ENCODE measurements around the gene PLA2G2F. TPM values are rescaled to one million over a fixed set of nuclear protein-coding genes. Genes with fewer than 3 reads are reported as not detected.

The PLA2G2F gene
- total RNA-seq, 1 experiment from 2014 or later: not detected

- in situ Hi-C loops (cut with HindIII; ENCODE audit: low sequenced_read_pairs): no loop called here
- no peak for DNase-seq (ENCODE audit: low spot score)
Measured at GRCh38 chr1:20184997-20185833, 46.1 kb downstream of the PLA2G2F start.

DNA sequence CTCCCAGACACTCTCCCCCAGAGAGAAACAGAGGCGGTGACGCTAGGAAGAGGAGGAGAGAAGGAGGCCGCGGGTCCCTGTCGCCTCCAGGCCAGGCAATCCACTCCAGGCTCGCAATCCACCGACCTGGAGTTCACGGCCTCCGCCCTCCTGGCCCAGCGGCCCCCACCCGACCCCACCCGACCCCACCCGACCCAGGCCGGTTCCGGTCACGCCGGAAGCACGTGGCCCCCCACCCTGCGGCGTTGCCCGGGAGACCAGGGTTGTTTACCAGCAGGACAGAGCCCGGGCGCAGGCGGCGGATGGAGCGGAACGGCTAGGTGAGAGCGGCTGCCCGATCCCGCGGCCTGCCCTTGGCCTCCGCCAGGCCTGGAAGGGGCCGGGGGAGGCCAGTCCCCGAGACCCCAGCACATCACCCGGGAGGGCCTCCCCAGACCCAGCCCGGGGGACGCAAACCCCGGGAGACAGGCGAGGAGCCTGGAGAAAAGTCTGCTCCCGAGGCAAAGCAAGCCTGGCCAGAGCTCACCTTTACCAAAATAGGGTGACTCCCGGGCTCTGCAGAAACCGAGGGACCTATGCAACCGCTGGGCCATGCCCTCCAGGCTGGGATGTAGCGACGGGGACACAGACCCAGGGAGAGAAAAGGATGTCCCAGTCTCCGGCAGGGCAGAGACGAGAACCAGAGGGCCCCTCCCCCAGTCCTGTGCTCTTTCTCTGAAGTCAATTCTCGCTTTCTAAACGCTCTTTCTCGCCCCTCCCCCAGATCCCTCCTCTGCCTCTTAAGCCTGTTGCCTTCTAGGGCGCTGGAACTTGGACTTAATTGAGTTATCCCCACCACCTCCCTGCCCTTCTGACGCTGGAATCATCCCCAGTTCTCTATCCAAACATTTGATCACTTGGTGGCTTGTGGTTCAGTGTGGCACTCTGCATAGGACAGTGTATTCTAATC, 47.0 kb downstream of the PLA2G2F start, which contains the start of the genes PLA2G2C and UBXN10:
Gene PLA2G2C, minus strand, starts transcription at position 685 of the 949 bp plus-strand sequence. CDS start 9,155 bp downstream, outside the sequence.
Gene UBXN10, plus strand, starts transcription at position 263 of the 949 bp plus-strand sequence. CDS start 4,466 bp downstream, outside the sequence.
- in situ Hi-C loops (cut with HindIII; ENCODE audit: low sequenced_read_pairs): no loop called here
- DNase-seq (ENCODE audit: low spot score): peak; percentile 43

DNA sequence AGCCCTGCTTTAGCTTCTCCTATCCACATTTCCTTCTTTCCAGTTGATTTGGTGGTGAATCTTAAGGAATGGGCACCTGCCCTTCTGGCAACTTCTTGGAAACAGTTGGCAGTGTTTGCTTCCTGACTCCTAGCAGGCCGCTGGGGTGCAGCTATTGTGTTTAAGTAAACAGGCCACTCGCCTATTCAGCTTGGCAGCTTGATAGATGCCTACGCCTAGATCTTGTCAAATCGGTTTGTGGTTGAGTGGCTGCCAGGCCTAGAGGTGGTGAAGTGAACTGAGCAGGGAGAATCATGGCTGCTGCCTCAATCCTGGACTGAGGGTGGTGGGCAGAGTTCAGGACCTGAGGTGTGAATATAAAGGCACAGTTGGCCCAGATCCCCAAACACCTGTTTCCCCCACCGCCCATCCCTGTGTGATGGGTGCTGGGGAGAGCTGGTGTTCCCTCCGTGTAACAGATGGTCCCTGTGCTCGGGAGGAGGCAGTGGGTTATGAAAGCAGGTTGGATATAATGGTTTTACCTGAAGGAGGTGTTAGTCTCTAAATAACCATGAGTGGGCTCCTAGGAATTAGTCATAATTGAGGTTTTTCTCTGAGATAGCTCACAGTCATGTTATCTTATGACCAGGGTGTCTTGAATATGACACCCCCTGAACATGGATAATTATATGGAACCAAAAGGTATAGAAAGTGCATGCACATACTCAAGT, 48.1 kb downstream of the PLA2G2F start:
- in situ Hi-C loops (cut with HindIII; ENCODE audit: low sequenced_read_pairs): no loop called here

GRCh38 chr1:20187813-20188454, 48.8 kb downstream of the PLA2G2F start:
- in situ Hi-C loops (cut with HindIII; ENCODE audit: low sequenced_read_pairs): no loop called here

More for the DNA sequence above, 48.1 kb downstream of the PLA2G2F start:
- peak; percentile 84 for DNase-seq (ENCODE audit: low spot score)

GRCh38 chr1:20188455-20188817, 49.3 kb downstream of the PLA2G2F start:
- DNase-seq (ENCODE audit: low spot score): no peak
- in situ Hi-C loops (cut with HindIII; ENCODE audit: low sequenced_read_pairs): no loop called here

More at GRCh38 chr1:20187813-20188454, 48.8 kb downstream of the PLA2G2F start:
- DNase-seq (ENCODE audit: low spot score): no peak

DNA sequence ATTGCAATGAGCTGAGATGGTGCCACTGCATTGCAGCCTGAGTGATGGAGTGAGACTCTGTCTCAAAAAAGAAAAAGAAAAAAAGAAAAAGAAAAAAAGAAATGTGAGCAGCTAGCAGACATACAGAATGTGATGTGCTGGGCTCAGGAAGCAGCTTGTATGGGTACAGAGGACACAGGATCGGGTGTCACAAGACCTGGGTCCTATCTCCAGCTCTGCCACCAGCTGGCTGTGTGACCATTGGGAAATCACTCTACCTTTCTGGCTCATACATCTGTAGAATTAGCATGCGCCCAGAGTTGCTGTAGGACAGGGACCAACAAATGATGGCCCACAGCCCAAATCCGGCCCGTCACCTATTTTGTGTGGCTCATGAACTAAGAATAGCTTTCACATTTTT, 50.5 kb downstream of the PLA2G2F start:
- in situ Hi-C loops (cut with HindIII; ENCODE audit: low sequenced_read_pairs): no loop called here

GRCh38 chr1:20190256-20191160, 51.4 kb downstream of the PLA2G2F start:
- in situ Hi-C loops (cut with HindIII; ENCODE audit: low sequenced_read_pairs): no loop called here
- peak; percentile 65 for DNase-seq (ENCODE audit: low spot score)

More for the DNA sequence above, 50.5 kb downstream of the PLA2G2F start:
- DNase-seq (ENCODE audit: low spot score): no peak

DNA sequence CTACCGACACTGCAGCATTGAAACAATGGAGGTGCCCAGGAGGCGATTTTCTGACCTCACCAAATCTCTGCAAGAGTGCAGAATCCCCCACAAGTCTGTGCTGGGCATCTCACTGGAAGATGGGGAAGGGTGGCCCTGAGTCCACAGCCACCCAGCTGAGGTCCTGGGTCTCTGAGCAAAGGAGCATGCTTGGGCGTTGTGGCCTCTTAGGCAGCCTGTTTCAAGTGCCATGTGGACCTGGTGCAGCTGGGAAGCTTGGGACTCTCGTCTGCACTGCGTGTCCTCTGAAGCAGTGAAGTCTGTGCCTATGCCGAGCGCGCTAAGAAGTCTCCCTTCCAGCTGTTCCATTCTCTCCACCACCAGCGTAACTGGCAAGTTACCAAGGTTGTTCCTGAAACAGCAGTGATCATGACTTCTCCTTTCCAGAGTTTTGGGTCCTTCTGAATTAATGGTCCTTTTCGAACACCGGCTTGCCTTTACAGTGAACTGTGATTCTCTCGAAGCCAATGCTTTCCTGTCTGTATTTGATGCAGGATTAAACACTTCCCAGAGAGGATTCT, 52.2 kb downstream of the PLA2G2F start:
- DNase-seq (ENCODE audit: low spot score): no peak

DNA sequence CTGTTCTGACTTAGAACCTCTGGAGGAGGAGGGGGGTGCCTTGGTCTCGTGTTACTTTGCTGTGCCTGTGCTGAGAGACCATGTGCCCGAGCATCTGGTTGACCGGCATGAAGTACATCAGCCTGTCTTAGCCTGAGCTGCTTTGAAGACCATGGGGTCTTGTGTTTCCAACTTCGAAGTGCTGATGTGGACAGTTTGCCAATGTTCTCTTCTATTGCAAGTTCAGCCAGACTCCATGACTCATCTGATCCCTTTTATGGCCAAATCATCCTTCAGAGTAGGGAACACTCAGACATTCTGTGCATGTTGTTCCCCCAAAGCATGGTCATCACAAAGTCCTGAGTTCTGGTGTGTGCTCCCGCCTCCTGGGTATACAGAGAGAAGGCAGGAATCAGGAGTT, 53.2 kb downstream of the PLA2G2F start:
- in situ Hi-C loops (cut with HindIII; ENCODE audit: low sequenced_read_pairs): no loop called here
- DNase-seq (ENCODE audit: low spot score): no peak

More for the DNA sequence above, 52.2 kb downstream of the PLA2G2F start:
- in situ Hi-C loops (cut with HindIII; ENCODE audit: low sequenced_read_pairs): no loop called here

DNA sequence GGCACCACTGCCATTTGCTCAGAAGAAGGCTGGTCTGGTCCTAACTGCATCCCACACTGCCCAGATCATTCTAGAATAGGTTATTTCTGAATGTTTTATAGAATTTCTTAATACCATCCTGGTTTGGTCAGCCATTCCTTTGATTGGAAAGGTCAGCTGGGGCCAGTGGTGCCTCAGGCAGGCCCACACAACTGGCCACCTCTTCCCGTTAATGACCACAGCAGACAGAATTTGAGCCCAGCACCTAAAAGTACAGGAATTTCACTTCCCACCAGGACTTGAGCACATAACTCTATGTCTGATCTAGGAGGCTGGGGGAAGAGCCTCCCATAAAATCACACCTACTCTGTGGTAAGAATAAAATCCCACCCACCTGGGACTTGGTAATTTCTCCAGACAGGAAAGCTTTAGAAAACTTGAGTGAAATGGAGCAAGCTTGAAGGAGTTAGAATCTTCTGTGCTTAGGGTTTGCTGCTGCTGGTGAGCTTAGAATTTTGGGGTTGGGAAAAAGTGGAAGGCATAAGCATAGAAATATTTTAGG, 53.8 kb downstream of the PLA2G2F start:
- DNase-seq (ENCODE audit: low spot score): no peak
- in situ Hi-C loops (cut with HindIII; ENCODE audit: low sequenced_read_pairs): no loop called here

DNA sequence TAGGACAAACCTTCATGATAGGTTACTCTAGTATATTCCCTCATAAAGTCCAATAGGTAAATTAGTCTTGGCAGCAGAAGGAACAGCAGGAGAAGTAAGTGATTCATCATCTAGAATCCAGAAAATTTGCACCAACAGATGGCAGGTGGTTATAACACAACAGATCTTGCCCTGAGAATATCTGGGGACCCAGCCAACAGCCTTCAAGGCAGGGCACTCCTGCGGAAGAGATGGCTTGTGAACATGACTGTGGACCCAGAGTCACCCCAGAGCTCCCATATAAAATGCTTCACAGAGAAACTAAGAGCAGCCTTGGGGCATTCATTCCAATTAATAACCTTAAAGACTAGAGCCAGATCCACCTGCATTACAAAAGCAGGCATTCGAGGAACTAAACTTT, 55.1 kb downstream of the PLA2G2F start:
- in situ Hi-C loops (cut with HindIII; ENCODE audit: low sequenced_read_pairs): no loop called here
- DNase-seq (ENCODE audit: low spot score): peak; percentile 98

DNA sequence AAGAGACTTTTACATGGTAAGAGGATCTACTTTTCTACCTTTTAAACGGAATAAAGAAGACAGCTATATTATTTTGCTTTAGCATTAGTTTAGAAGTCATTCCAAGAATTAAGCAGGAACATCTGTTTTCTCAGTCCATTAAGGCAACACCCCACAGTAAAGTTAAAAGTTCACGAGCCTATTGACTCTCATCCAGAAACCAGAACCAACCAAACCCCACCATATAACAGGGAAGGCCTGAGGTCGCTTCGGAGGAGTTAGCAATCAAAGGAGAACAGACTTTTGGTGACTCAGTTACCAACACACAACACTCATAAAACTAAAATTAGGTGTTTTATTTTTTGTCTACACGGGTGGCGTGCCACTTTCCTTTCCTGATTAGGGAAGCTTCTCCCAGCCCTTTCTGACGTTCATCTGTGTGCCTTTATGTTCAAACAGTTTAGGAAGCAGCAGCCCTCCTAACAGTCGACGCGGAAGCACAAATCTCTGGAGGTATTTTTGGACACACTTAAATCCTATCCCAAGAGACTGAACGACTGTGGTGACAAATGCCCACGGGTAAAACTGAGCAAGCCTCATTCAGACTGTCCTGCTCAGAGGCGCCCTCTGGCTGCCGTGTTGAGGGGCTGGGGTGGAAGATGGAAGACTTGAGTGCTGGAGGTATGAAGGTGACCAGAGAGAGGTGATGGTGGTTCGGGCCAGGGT, 55.8 kb downstream of the PLA2G2F start:
- DNase-seq (ENCODE audit: low spot score): no peak
- in situ Hi-C loops (cut with HindIII; ENCODE audit: low sequenced_read_pairs): no loop called here

GRCh38 chr1:20195462-20195780, 56.3 kb downstream of the PLA2G2F start:
- DNase-seq (ENCODE audit: low spot score): no peak

DNA sequence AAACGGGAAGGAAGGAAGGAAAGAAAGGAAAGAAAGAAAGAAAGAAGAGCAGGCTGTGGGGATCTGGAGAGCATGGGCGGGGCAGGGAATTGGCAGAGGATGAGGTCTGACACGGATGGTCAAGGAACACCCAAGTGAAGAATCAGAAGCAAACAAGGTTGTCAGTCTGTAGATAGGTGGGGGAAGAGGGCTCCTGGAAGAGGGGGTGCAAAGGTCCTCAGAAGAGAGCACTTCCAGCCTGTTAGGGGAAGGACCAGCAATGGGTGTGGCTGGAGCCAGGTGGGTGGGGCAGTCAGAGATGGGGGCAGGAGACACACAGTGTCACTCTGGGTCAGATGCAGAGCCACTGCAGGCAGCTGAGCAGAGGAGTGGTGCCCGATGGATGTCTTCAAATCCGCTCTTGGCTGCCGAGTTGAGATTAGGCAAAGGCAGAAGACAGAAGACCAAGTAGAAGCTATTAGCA, 58.2 kb downstream of the PLA2G2F start:
- in situ Hi-C loops (cut with HindIII; ENCODE audit: low sequenced_read_pairs): no loop called here
- no peak for DNase-seq (ENCODE audit: low spot score)

More at GRCh38 chr1:20195462-20195780, 56.3 kb downstream of the PLA2G2F start:
- in situ Hi-C loops (cut with HindIII; ENCODE audit: low sequenced_read_pairs): no loop called here

GRCh38 chr1:20198296-20198695, 59.2 kb downstream of the PLA2G2F start:
- no peak for DNase-seq (ENCODE audit: low spot score)
- in situ Hi-C loops (cut with HindIII; ENCODE audit: low sequenced_read_pairs): no loop called here

DNA sequence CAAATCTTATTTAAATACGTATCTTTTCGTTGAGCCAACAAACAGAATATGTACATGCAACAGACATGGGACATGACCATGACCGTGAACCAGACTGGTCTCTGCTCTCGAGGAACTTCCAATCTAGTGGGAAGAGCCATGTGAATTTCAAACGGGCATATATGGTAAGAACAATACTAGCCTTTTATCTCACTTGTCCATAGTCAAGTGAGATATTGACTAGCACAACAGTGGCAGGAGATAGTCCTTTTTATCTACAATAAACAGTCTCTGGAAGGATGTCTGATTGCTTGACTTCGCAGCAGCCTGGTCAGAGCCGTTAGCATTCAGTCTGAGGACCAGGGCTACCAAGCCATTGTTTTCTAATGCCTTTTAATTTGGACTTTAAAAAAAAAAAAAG, 59.8 kb downstream of the PLA2G2F start:
- in situ Hi-C loops (cut with HindIII; ENCODE audit: low sequenced_read_pairs): no loop called here
- DNase-seq (ENCODE audit: low spot score): no peak

- in situ Hi-C loops (cut with HindIII; ENCODE audit: low sequenced_read_pairs): no loop called here
- no peak for DNase-seq (ENCODE audit: low spot score)
Measured at GRCh38 chr1:20199403-20199802, 60.3 kb downstream of the PLA2G2F start.

Data from G401 (cell line).